A673 (cell line): Measurements from ENCODE around the gene NKD2.

ENCODE experiments used
- EZH2 ChIP-seq: fragments of 200-600 bp; sonication (generic); IDR thresholded peaks from 2 replicates; pipeline ENCODE4 v1.6.1; 2017; ENCODE audit warnings: borderline replicate concordance, low read depth, mild to moderate bottlenecking, mixed read lengths, antibody characterized with exemption, low read length; ENCODE audit not compliant: poor library complexity, severe bottlenecking
- TF ChIP-seq, protein P1 (sequence below): fragments of 300-800, 200-600 bp; sonication (generic); conservative IDR thresholded peaks from 2 replicates; pipeline ENCODE4 v1.5.1; 2017; ENCODE audit warnings: low read depth, mild to moderate bottlenecking, antibody characterized with exemption, low read length, moderate library complexity, mixed read lengths

DNA sequence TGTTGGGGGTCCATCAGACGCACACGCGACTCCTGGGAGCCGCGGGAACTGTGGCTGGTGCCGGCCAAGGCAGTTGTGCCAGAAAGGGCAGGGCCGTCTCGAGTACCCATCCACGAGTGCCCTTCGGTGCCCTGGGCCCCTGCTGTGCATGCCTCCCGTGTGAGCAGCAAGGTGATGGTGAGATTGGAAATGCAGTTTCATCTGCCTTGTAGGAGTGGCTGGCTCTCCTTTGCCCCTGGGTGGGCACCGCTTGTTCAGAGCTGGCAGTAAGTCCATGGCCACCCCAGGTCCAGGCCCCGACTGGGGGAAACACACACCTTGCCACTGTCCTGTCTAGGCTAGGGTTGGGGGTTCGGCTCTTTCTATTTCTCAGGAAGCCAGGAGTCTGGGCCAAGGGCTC lies 5.7 kb downstream of the NKD2 start:
- TF ChIP-seq EZH2: no peak
- TF ChIP-seq, protein P1, sequence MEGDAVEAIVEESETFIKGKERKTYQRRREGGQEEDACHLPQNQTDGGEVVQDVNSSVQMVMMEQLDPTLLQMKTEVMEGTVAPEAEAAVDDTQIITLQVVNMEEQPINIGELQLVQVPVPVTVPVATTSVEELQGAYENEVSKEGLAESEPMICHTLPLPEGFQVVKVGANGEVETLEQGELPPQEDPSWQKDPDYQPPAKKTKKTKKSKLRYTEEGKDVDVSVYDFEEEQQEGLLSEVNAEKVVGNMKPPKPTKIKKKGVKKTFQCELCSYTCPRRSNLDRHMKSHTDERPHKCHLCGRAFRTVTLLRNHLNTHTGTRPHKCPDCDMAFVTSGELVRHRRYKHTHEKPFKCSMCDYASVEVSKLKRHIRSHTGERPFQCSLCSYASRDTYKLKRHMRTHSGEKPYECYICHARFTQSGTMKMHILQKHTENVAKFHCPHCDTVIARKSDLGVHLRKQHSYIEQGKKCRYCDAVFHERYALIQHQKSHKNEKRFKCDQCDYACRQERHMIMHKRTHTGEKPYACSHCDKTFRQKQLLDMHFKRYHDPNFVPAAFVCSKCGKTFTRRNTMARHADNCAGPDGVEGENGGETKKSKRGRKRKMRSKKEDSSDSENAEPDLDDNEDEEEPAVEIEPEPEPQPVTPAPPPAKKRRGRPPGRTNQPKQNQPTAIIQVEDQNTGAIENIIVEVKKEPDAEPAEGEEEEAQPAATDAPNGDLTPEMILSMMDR: no peak
